ENCODE results near the gene MMP8. TPM values are rescaled to one million over a fixed set of nuclear protein-coding genes. Genes with fewer than 3 reads are reported as not detected.

Gene MMP8
- total RNA-seq, 1 experiment from 2014 or later: not detected

GRCh38 chr11:102727890-102728289, 3.1 kb upstream of the MMP8 start:
- no peak for DNase-seq (ENCODE audit: low spot score)

GRCh38 chr11:102722821-102723220, 1.9 kb downstream of the MMP8 start:
- no peak for DNase-seq (ENCODE audit: low spot score)

- DNase-seq (ENCODE audit: low spot score): no peak
These were observed 5.0 kb downstream of the MMP8 start for GRCh38 chr11:102719620-102720277.

- DNase-seq (ENCODE audit: low spot score): no peak
These were observed 7.5 kb downstream of the MMP8 start for GRCh38 chr11:102717280-102717679.

GRCh38 chr11:102716527-102716926, 8.2 kb downstream of the MMP8 start:
- no peak for DNase-seq (ENCODE audit: low spot score)

- no peak for DNase-seq (ENCODE audit: low spot score)
These were observed 12.6 kb downstream of the MMP8 start for GRCh38 chr11:102712137-102712536.

GRCh38 chr11:102709201-102709945, 15.4 kb downstream of the MMP8 start:
- no peak for DNase-seq (ENCODE audit: low spot score)

GRCh38 chr11:102708654-102709053, 16.1 kb downstream of the MMP8 start:
- DNase-seq (ENCODE audit: low spot score): no peak

GRCh38 chr11:102705626-102706025, 19.1 kb downstream of the MMP8 start, which contains the start of gene MMP27:
Gene MMP27 (minus strand): TSS chr11:102705769. CDS start chr11:102705714, 55 bp downstream.
- DNase-seq (ENCODE audit: low spot score): no peak

GRCh38 chr11:102704841-102705240, 19.9 kb downstream of the MMP8 start:
- DNase-seq (ENCODE audit: low spot score): no peak

GRCh38 chr11:102703826-102704493, 20.8 kb downstream of the MMP8 start:
- DNase-seq (ENCODE audit: low spot score): no peak

GRCh38 chr11:102695201-102695600, 29.6 kb downstream of the MMP8 start:
- no peak for DNase-seq (ENCODE audit: low spot score)

- no peak for DNase-seq (ENCODE audit: low spot score)
These were observed 39.0 kb downstream of the MMP8 start for GRCh38 chr11:102685754-102686153.

- no peak for DNase-seq (ENCODE audit: low spot score)
These were observed 39.4 kb downstream of the MMP8 start for GRCh38 chr11:102685338-102685737.

- peak; percentile 49 for DNase-seq (ENCODE audit: low spot score)
These were observed 41.5 kb downstream of the MMP8 start for GRCh38 chr11:102683277-102683676.

GRCh38 chr11:102680945-102681344, 43.8 kb downstream of the MMP8 start:
- DNase-seq (ENCODE audit: low spot score): no peak

- DNase-seq (ENCODE audit: low spot score): no peak
These were observed 46.7 kb downstream of the MMP8 start for GRCh38 chr11:102678022-102678421.

GRCh38 chr11:102676084-102676483, 48.7 kb downstream of the MMP8 start:
- no peak for DNase-seq (ENCODE audit: low spot score)

- DNase-seq (ENCODE audit: low spot score): no peak
These were observed 55.1 kb downstream of the MMP8 start for GRCh38 chr11:102669664-102670063.

- DNase-seq (ENCODE audit: low spot score): peak; percentile 68
These were observed 58.3 kb downstream of the MMP8 start for GRCh38 chr11:102666331-102666957.

GRCh38 chr11:102664001-102664752, 60.6 kb downstream of the MMP8 start:
- peak; percentile 25 for DNase-seq (ENCODE audit: low spot score)

Measured in HT-29 (cell line).